ENCODE data around the gene VAV2.

The VAV2 gene

DNA sequence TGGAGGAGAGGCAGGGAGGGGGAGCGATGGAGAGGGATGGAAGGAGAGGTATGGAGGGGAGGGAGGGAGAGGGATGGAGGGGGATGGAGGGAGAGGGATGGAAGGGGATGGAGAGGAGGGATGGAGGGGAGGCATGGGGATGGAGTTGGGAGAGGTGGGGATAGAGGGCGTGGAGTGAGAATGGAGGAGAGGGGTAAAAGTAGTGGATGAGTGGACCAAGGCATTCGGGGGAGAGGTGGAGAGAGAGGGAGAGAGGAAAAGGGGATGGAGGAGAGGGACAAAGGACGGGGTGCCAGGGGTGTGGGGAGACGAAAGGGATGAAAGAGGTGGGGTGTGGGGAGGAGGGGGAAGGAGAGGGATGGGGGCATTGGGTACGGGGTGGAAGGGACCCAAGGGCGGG is 100.4 kb downstream of the VAV2 start:
- Histone ChIP-seq H3F3A (ENCODE audit: insufficient read depth) (no peaks in the 10 kb centered on the region), H4K20me1 (ENCODE audit: low read depth, low read length) (no peaks in the 10 kb centered on the region), H3K4me2 (ENCODE audit: low read depth, low read length, poor library complexity, severe bottlenecking) (no peak overlapping the region), H3K9me2 (replicated peaks; ENCODE audit: insufficient read depth, low read length) (no peaks in the 10 kb centered on the region), H2AFZ (ENCODE audit: low read depth, low read length, severe bottlenecking) (no peak overlapping the region), H3K36me3 (ENCODE audit: low read length) (no peaks in the 10 kb centered on the region), H3K4me3 (ENCODE audit: insufficient read depth, low read length, poor library complexity, severe bottlenecking) (no peak overlapping the region), H3K27ac (ENCODE audit: low read depth, low read length) (no peak overlapping the region), H3K9ac (ENCODE audit: low read length) (no peak overlapping the region), H3K79me2 (ENCODE audit: insufficient read depth, low read length) (peaks cover 21% of the 10 kb centered on the region; the same call in 1 of the 2 replicates), H3K9me3 (ENCODE audit: insufficient read depth, low read length) (no peaks in the 10 kb centered on the region), H3K27me3 (ENCODE audit: low read length) (no peaks in the 10 kb centered on the region)
- TF ChIP-seq EZH2phosphoT487 (conservative IDR thresholded peaks at IDR 0.05; ENCODE audit: low read length), result no peak
- TF ChIP-seq, protein P1, sequence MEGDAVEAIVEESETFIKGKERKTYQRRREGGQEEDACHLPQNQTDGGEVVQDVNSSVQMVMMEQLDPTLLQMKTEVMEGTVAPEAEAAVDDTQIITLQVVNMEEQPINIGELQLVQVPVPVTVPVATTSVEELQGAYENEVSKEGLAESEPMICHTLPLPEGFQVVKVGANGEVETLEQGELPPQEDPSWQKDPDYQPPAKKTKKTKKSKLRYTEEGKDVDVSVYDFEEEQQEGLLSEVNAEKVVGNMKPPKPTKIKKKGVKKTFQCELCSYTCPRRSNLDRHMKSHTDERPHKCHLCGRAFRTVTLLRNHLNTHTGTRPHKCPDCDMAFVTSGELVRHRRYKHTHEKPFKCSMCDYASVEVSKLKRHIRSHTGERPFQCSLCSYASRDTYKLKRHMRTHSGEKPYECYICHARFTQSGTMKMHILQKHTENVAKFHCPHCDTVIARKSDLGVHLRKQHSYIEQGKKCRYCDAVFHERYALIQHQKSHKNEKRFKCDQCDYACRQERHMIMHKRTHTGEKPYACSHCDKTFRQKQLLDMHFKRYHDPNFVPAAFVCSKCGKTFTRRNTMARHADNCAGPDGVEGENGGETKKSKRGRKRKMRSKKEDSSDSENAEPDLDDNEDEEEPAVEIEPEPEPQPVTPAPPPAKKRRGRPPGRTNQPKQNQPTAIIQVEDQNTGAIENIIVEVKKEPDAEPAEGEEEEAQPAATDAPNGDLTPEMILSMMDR (IDR thresholded peaks at IDR 0.05; ENCODE audit: insufficient read depth, low read length, poor library complexity, severe bottlenecking), result no peak

DNA sequence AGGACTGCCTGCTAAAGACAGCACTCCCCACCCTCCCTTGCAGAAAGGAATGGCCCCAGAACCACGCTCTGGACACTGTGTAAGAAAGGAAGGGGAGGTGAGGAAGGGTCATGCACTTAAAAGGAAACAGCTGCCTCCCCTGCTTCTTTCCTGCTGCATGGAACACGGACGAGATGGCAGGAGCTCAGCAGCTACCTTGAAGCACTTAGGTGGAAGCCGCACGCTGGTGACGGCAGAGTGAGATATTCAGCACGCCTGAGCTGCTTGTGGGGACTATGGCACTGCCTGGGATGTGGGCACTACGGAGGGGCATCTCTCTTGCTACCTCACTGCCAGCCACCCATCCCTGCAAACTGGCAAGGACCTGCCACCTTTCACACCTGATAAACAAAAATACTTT is 101.5 kb downstream of the VAV2 start:
- H3K36me3 ChIP-seq (ENCODE audit: low read length), result no peaks in the 10 kb centered on the region
- no peaks in the 10 kb centered on the region for H3K27me3 ChIP-seq (ENCODE audit: low read length)
- TF ChIP-seq, protein P1 (IDR thresholded peaks at IDR 0.05; ENCODE audit: insufficient read depth, low read length, poor library complexity, severe bottlenecking), result no peak
- TF ChIP-seq EZH2phosphoT487 (conservative IDR thresholded peaks at IDR 0.05; ENCODE audit: low read length), result no peak
- no peaks in the 10 kb centered on the region for H3K9me2 ChIP-seq (replicated peaks; ENCODE audit: insufficient read depth, low read length)
- H3K27ac ChIP-seq (ENCODE audit: low read depth, low read length), result no peak overlapping the region
- peaks cover 30% of the 10 kb centered on the region; the same call in 1 of the 2 replicates for H3K79me2 ChIP-seq (ENCODE audit: insufficient read depth, low read length)
- no peak overlapping the region for H3K4me3 ChIP-seq (ENCODE audit: insufficient read depth, low read length, poor library complexity, severe bottlenecking)
- no peaks in the 10 kb centered on the region for H3F3A ChIP-seq (ENCODE audit: insufficient read depth)
- H4K20me1 ChIP-seq (ENCODE audit: low read depth, low read length), result no peaks in the 10 kb centered on the region
- H3K9ac ChIP-seq (ENCODE audit: low read length), result no peak overlapping the region
- no peak overlapping the region for H2AFZ ChIP-seq (ENCODE audit: low read depth, low read length, severe bottlenecking)
- H3K4me2 ChIP-seq (ENCODE audit: low read depth, low read length, poor library complexity, severe bottlenecking), result no peak overlapping the region
- H3K9me3 ChIP-seq (ENCODE audit: insufficient read depth, low read length), result no peaks in the 10 kb centered on the region

DNA sequence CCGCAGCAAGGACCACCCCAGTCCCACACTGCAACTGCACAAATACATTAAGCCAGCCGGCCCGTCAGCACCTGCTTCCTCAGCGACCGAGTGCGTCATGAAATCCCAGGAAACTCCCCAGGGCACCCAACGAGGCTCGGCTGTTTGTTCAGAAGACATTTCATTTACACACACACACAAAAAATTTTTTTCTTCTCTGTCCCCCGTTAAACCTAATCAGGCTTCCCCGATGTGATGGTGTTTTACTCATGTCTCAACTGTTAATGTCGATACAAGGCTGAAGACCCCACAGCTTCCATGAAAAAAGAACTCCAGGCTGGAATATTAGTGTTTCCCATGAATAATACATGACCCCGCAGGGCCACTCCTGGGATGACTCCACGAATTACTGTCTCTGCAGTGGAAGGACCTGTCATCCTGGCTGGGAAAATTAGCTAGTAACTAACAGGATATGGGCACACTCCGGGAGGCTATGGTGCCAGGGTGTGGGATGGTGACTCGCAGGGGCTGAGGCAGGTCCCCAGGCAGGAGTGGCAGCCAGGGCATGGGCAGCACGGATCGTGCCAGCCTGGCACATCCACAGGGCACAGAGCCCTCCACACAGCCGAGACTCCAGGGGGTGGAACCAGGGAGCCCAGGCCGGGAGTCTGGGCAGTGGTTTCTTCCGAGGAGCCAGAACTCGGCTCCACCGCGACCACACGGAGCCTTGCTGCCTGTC is 102.4 kb downstream of the VAV2 start:
- Histone ChIP-seq H3K36me3 (ENCODE audit: low read length) (no peaks in the 10 kb centered on the region), H3K27me3 (ENCODE audit: low read length) (no peaks in the 10 kb centered on the region), H3F3A (ENCODE audit: insufficient read depth) (no peaks in the 10 kb centered on the region), H3K27ac (ENCODE audit: low read depth, low read length) (no peak overlapping the region), H3K9me2 (replicated peaks; ENCODE audit: insufficient read depth, low read length) (no peaks in the 10 kb centered on the region), H3K79me2 (ENCODE audit: insufficient read depth, low read length) (peaks cover 39% of the 10 kb centered on the region), H3K9ac (ENCODE audit: low read length) (no peak overlapping the region), H3K4me2 (ENCODE audit: low read depth, low read length, poor library complexity, severe bottlenecking) (no peak overlapping the region), H4K20me1 (ENCODE audit: low read depth, low read length) (no peaks in the 10 kb centered on the region), H2AFZ (ENCODE audit: low read depth, low read length, severe bottlenecking) (no peak overlapping the region), H3K9me3 (ENCODE audit: insufficient read depth, low read length) (no peaks in the 10 kb centered on the region), H3K4me3 (ENCODE audit: insufficient read depth, low read length, poor library complexity, severe bottlenecking) (no peak overlapping the region)
- TF ChIP-seq, protein P1 (IDR thresholded peaks at IDR 0.05; ENCODE audit: insufficient read depth, low read length, poor library complexity, severe bottlenecking), result no peak
- TF ChIP-seq EZH2phosphoT487 (conservative IDR thresholded peaks at IDR 0.05; ENCODE audit: low read length), result no peak
